Measurements from ENCODE around the gene SRRM1. TPM values are rescaled to one million over a fixed set of nuclear protein-coding genes. Genes with fewer than 3 reads are reported as not detected.

The SRRM1 gene
- total and polyA plus RNA-seq, 7 donors = 19.2 to 171 (median 81.5) TPM

DNA sequence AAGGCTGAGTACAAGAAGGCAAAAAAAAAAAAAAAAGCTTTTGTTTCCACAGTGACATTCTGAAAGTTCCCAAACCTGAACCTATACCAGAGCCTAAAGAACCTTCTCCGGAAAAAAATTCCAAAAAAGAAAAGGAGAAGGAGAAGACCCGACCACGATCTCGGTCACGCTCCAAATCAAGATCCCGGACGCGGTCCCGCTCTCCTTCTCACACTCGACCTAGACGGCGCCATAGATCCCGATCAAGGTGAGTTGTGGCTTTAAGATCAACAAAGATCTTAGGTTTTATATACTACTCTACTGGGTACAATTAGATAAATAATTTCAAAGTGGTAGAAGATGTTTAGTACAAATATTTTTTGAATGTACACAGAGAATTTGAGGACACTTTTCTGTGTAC is 9.3 kb downstream of the SRRM1 start:
- Histone ChIP-seq H3K36me3 (peaks cover 68 to 100% (median 93%) of the 10 kb centered on the region in 4 donors), H3K27me3 (no peaks in the 10 kb centered on the region), H3K27ac (no peak overlapping the region), H3K4me3 (no peak overlapping the region), H3K9me3 (no peaks in the 10 kb centered on the region), H3K4me1 (no peaks in the 10 kb centered on the region)
- intact Hi-C loops (cut with DNase I) = no loop called here
- TF ChIP-seq, protein P1, sequence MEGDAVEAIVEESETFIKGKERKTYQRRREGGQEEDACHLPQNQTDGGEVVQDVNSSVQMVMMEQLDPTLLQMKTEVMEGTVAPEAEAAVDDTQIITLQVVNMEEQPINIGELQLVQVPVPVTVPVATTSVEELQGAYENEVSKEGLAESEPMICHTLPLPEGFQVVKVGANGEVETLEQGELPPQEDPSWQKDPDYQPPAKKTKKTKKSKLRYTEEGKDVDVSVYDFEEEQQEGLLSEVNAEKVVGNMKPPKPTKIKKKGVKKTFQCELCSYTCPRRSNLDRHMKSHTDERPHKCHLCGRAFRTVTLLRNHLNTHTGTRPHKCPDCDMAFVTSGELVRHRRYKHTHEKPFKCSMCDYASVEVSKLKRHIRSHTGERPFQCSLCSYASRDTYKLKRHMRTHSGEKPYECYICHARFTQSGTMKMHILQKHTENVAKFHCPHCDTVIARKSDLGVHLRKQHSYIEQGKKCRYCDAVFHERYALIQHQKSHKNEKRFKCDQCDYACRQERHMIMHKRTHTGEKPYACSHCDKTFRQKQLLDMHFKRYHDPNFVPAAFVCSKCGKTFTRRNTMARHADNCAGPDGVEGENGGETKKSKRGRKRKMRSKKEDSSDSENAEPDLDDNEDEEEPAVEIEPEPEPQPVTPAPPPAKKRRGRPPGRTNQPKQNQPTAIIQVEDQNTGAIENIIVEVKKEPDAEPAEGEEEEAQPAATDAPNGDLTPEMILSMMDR (IDR thresholded peaks at IDR 0.05) = no peak
- no peak for TF ChIP-seq POLR2A (IDR thresholded peaks at IDR 0.05)
- TF ChIP-seq POLR2AphosphoS5 (IDR thresholded peaks at IDR 0.05) = no peak
- TF ChIP-seq EP300 (IDR thresholded peaks at IDR 0.05) = no peak
- WGBS, 2 donors = 94 to 95% methylated on average over 13 of the region's 13 CpGs
- no peak for DNase-seq

DNA sequence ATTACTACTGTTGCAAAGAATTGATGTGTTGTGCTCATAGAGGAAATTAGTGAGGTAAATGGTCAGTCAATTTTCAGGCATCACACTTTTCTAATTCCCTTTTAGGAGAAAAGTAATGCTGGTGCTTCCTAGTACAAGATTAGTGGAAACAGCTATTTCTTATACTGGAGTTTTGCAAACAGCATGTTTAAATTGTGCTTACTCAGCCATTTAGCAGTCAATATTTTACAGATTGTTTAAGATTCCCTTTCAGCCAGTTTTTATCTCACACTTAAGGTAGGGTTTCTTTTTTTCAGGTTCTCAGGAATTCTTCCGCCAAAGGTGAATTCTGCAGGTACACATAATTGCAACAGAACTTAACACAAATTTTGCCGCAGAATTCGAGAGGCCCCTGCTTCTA is 10.9 kb downstream of the SRRM1 start:
- H3K27me3 ChIP-seq = no peaks in the 10 kb centered on the region
- no peak overlapping the region for H3K27ac ChIP-seq
- no peaks in the 10 kb centered on the region for H3K9me3 ChIP-seq
- WGBS, 2 donors = 97% methylated on average over 3 of the region's 3 CpGs
- peaks cover 65 to 100% (median 88%) of the 10 kb centered on the region in 4 donors for H3K36me3 ChIP-seq
- H3K4me3 ChIP-seq = no peak overlapping the region
- no peak for TF ChIP-seq EP300 (IDR thresholded peaks at IDR 0.05)
- TF ChIP-seq, protein P1 (IDR thresholded peaks at IDR 0.05) = no peak
- TF ChIP-seq POLR2AphosphoS5 (IDR thresholded peaks at IDR 0.05) = no peak
- TF ChIP-seq POLR2A (IDR thresholded peaks at IDR 0.05) = no peak
- DNase-seq = no peak
- intact Hi-C loops (cut with DNase I) = no loop called here
- no peaks in the 10 kb centered on the region for H3K4me1 ChIP-seq

DNA sequence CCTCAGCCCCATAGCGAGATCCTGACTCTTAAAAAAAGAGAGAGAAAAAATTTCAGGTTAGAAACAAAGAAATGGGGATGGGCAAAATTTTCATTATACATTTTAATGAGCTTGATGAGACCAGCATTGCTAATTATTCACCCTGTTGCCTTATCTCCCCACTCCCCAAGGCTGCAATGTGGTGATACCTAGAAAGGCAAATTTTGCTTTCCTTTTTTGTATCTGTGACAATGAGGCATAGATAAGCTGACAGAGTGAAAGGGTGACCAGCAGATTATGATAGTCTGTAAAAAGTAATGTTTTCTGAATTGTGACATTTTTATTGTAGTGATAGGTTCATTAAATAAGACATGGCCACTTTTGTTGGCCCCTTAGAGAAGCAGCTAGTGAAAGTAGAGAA is 12.9 kb downstream of the SRRM1 start:
- H3K4me1 ChIP-seq = no peaks in the 10 kb centered on the region
- intact Hi-C loops (cut with DNase I) = no loop called here
- WGBS, 2 donors = 95 to 97% methylated on average over 1 of the region's 1 CpG
- no peak overlapping the region for H3K27ac ChIP-seq
- H3K9me3 ChIP-seq = no peaks in the 10 kb centered on the region
- peaks cover 46 to 100% (median 74%) of the 10 kb centered on the region in 4 donors for H3K36me3 ChIP-seq
- no peak for DNase-seq
- no peaks in the 10 kb centered on the region for H3K27me3 ChIP-seq
- H3K4me3 ChIP-seq = no peak overlapping the region
- TF ChIP-seq EP300 (IDR thresholded peaks at IDR 0.05) (no peak), POLR2A (IDR thresholded peaks at IDR 0.05) (no peak), POLR2AphosphoS5 (IDR thresholded peaks at IDR 0.05) (no peak)
- TF ChIP-seq, protein P1 (IDR thresholded peaks at IDR 0.05) = no peak

DNA sequence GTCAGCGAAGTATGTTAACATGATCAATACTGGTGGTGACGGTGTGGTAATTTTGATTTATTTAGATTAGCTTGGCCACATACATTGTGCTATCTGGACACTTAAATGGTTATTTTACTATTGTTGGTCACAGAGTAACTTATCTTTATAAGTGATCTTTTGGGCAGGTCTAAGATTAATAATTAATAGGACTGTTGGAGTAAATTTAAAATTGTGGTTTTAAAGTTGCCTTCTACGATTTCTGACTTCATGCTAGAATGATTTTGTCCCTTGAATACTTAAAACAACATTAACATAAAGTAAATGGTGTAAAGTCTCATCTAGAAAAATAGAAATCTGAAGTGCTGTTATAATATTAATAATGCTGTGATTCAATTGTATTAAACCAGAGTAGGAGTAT is 14.7 kb downstream of the SRRM1 start:
- no peak overlapping the region for H3K27ac ChIP-seq
- H3K4me1 ChIP-seq = no peaks in the 10 kb centered on the region
- intact Hi-C loops (cut with DNase I) = no loop called here
- H3K36me3 ChIP-seq = peaks cover 46 to 100% (median 76%) of the 10 kb centered on the region in 4 donors
- no peaks in the 10 kb centered on the region for H3K27me3 ChIP-seq
- TF ChIP-seq EP300 (IDR thresholded peaks at IDR 0.05) (no peak), POLR2AphosphoS5 (IDR thresholded peaks at IDR 0.05) (no peak), POLR2A (IDR thresholded peaks at IDR 0.05) (no peak)
- TF ChIP-seq, protein P1 (IDR thresholded peaks at IDR 0.05) = no peak
- no peak for DNase-seq
- H3K9me3 ChIP-seq = no peaks in the 10 kb centered on the region
- 78 to 84% methylated on average over 3 of the region's 3 CpGs for WGBS, 2 donors
- H3K4me3 ChIP-seq = no peak overlapping the region

Data from sigmoid colon (tissue), 7 donors.